ENCODE results near the gene FOXC2. TPM values are rescaled to one million over a fixed set of nuclear protein-coding genes. Genes with fewer than 3 reads are reported as not detected.
"Not testable (repeated sequence)": the region's sequence is repeated elsewhere in the genome, so short reads cannot be mapped to it uniquely, and the experiment has no call there.

The FOXC2 gene
- total RNA-seq, 4 donors from 2014 or later: 0.09 to 0.57 (median 0.40) TPM

- H3K36me3 ChIP-seq: no peaks in the 10 kb centered on the region
- H3K9me3 ChIP-seq: no peaks in the 10 kb centered on the region
- no peak for DNase-seq
- H3K27ac ChIP-seq: peak overlapping the region in 2 of 4 donors; percentile 18 to 60
- H3K27me3 ChIP-seq: peaks cover 0 to 74% (median 0%) of the 10 kb centered on the region in 4 donors
- intact Hi-C loops (cut with DNase I): loop anchor here (10.0 kb wide), 1 partner anchor 179 kb away; no protein-coding TSS in a partner anchor
- WGBS, 2 donors: 46 to 64% methylated on average over 8 to 10 of the region's 10 CpGs
- H3K4me3 ChIP-seq: no peak overlapping the region
- H3K4me1 ChIP-seq: no peaks in the 10 kb centered on the region
- no peak for TF ChIP-seq POLR2A (IDR thresholded peaks at IDR 0.05)
- TF ChIP-seq, protein P1, sequence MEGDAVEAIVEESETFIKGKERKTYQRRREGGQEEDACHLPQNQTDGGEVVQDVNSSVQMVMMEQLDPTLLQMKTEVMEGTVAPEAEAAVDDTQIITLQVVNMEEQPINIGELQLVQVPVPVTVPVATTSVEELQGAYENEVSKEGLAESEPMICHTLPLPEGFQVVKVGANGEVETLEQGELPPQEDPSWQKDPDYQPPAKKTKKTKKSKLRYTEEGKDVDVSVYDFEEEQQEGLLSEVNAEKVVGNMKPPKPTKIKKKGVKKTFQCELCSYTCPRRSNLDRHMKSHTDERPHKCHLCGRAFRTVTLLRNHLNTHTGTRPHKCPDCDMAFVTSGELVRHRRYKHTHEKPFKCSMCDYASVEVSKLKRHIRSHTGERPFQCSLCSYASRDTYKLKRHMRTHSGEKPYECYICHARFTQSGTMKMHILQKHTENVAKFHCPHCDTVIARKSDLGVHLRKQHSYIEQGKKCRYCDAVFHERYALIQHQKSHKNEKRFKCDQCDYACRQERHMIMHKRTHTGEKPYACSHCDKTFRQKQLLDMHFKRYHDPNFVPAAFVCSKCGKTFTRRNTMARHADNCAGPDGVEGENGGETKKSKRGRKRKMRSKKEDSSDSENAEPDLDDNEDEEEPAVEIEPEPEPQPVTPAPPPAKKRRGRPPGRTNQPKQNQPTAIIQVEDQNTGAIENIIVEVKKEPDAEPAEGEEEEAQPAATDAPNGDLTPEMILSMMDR (IDR thresholded peaks at IDR 0.05): no peak
Observed at GRCh38 chr16:86585821-86586611, 19.4 kb downstream of the FOXC2 start.

DNA sequence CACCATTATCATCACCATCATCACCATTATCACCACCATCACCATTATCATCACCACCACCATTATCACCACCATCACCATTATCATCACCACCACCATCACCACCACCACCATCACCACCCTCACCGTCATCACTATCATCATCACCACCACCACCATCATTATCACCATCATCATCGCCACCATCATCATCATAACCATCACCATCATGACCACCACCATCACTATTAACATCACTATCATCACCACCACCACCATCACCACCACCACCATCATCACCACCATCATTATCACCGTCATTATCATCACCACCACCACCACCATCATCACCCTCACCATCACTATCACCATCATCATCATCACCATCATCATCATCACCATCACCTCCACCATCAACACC, 20.9 kb downstream of the FOXC2 start:
- no peak for TF ChIP-seq POLR2A (IDR thresholded peaks at IDR 0.05)
- TF ChIP-seq, protein P1 (IDR thresholded peaks at IDR 0.05): no peak
- H3K27me3 ChIP-seq: peaks cover 0 to 80% (median 0%) of the 10 kb centered on the region in 4 donors
- no peaks in the 10 kb centered on the region for H3K4me1 ChIP-seq
- no peak for DNase-seq
- WGBS, 2 donors: 77 to 84% methylated on average over 3 of the region's 3 CpGs
- no peaks in the 10 kb centered on the region for H3K9me3 ChIP-seq
- intact Hi-C loops (cut with DNase I): loop anchor here (10.0 kb wide), 1 partner anchor 177 kb away; no protein-coding TSS in a partner anchor
- H3K27ac ChIP-seq: no peak overlapping the region
- no peak overlapping the region for H3K4me3 ChIP-seq
- no peaks in the 10 kb centered on the region for H3K36me3 ChIP-seq

GRCh38 chr16:86587955-86588354, 21.3 kb downstream of the FOXC2 start:
- H3K9me3 ChIP-seq, DNase-seq, H3K27ac ChIP-seq, H3K4me3 ChIP-seq, H3K4me1 ChIP-seq, H3K36me3 ChIP-seq: not testable (repeated sequence)
- intact Hi-C loops (cut with DNase I): loop anchor here (10.0 kb wide), 1 partner anchor 177 kb away; no protein-coding TSS in a partner anchor
- 75 to 80% methylated on average over 3 of the region's 3 CpGs for WGBS, 2 donors
- H3K27me3 ChIP-seq: peaks cover 0 to 80% (median 2%) of the 10 kb centered on the region in 4 donors

- DNase-seq: no peak
- TF ChIP-seq POLR2A (IDR thresholded peaks at IDR 0.05): no peak
- TF ChIP-seq, protein P1 (IDR thresholded peaks at IDR 0.05): no peak
- H3K36me3 ChIP-seq: no peaks in the 10 kb centered on the region
- no peaks in the 10 kb centered on the region for H3K4me1 ChIP-seq
- peaks cover 0 to 82% (median 3%) of the 10 kb centered on the region in 4 donors for H3K27me3 ChIP-seq
- 33 to 68% methylated on average over 4 of the region's 4 CpGs for WGBS, 2 donors
- H3K9me3 ChIP-seq: no peaks in the 10 kb centered on the region
- H3K27ac ChIP-seq: no peak overlapping the region
- H3K4me3 ChIP-seq: no peak overlapping the region
- intact Hi-C loops (cut with DNase I): no loop called here
Observed at GRCh38 chr16:86590501-86591144, 24.0 kb downstream of the FOXC2 start.

- peaks cover 0 to 84% (median 3%) of the 10 kb centered on the region in 4 donors for H3K27me3 ChIP-seq
- WGBS, 2 donors: 91% methylated on average over 4 of the region's 4 CpGs
Observed at GRCh38 chr16:86591270-86591669, 24.6 kb downstream of the FOXC2 start.

More at GRCh38 chr16:86591270-86591669, 24.6 kb downstream of the FOXC2 start:
- Histone ChIP-seq H3K36me3 (no peaks in the 10 kb centered on the region), H3K4me1 (no peaks in the 10 kb centered on the region), H3K4me3 (no peak overlapping the region), H3K27ac (no peak overlapping the region), H3K9me3 (no peaks in the 10 kb centered on the region)
- intact Hi-C loops (cut with DNase I): no loop called here
- TF ChIP-seq, protein P1 (IDR thresholded peaks at IDR 0.05): no peak
- no peak for TF ChIP-seq POLR2A (IDR thresholded peaks at IDR 0.05)
- no peak for DNase-seq

Measured in esophagus squamous epithelium (tissue), 5 donors.